Measurements from ENCODE around the gene SHLD1.

DNA sequence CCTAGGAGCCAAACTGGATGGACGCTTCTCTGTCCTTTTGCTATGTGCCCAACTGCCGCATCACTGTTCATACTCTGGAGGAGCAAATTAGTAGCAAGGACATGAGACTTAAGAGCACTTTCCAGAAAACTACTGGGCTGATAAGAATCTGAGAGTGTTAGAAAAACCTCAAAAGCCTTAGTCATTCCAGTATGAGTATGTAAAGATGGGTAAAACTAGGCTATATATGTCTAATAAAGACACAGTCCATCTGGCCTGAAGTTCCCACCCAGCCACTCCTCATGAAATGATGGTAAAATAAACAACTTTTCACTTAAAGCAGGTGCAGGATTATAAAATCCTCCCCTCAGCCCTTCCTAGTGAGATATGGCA lies 30.6 kb downstream of the SHLD1 start:
- TF ChIP-seq, protein P1, sequence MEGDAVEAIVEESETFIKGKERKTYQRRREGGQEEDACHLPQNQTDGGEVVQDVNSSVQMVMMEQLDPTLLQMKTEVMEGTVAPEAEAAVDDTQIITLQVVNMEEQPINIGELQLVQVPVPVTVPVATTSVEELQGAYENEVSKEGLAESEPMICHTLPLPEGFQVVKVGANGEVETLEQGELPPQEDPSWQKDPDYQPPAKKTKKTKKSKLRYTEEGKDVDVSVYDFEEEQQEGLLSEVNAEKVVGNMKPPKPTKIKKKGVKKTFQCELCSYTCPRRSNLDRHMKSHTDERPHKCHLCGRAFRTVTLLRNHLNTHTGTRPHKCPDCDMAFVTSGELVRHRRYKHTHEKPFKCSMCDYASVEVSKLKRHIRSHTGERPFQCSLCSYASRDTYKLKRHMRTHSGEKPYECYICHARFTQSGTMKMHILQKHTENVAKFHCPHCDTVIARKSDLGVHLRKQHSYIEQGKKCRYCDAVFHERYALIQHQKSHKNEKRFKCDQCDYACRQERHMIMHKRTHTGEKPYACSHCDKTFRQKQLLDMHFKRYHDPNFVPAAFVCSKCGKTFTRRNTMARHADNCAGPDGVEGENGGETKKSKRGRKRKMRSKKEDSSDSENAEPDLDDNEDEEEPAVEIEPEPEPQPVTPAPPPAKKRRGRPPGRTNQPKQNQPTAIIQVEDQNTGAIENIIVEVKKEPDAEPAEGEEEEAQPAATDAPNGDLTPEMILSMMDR (IDR thresholded peaks at IDR 0.05) = no peak
- no peak for TF ChIP-seq POLR2A (IDR thresholded peaks at IDR 0.05)
